ENCODE results near the gene AWAT2. TPM values are rescaled to one million over a fixed set of nuclear protein-coding genes. Genes with fewer than 3 reads are reported as not detected.
"Not testable (repeated sequence)": the region's sequence is repeated elsewhere in the genome, so short reads cannot be mapped to it uniquely, and the experiment has no call there.

AWAT2 gene
- total RNA-seq, 1 donor: not detected

GRCh38 chrX:70029863-70030262 is 19.9 kb downstream of the AWAT2 start:
- Histone ChIP-seq H3K27me3 (ENCODE audit: insufficient read depth, low read length) (no peaks in the 10 kb centered on the region), H3K4me3 (ENCODE audit: low read length) (no peak overlapping the region), H3K9me3 (ENCODE audit: low read depth, low read length) (no peaks in the 10 kb centered on the region), H3K4me1 (ENCODE audit: insufficient read depth, low read length) (no peaks in the 10 kb centered on the region)

- H3K4me1 ChIP-seq (ENCODE audit: insufficient read depth, low read length): no peaks in the 10 kb centered on the region
- H3K4me3 ChIP-seq (ENCODE audit: low read length): no peak overlapping the region
- no peaks in the 10 kb centered on the region for H3K27me3 ChIP-seq (ENCODE audit: insufficient read depth, low read length)
- no peaks in the 10 kb centered on the region for H3K9me3 ChIP-seq (ENCODE audit: low read depth, low read length)
Observed at GRCh38 chrX:70026851-70027200, 22.9 kb downstream of the AWAT2 start.

- Histone ChIP-seq H3K4me3 (ENCODE audit: low read length) (no peak overlapping the region), H3K9me3 (ENCODE audit: low read depth, low read length) (no peaks in the 10 kb centered on the region), H3K27me3 (ENCODE audit: insufficient read depth, low read length) (no peaks in the 10 kb centered on the region), H3K4me1 (ENCODE audit: insufficient read depth, low read length) (no peaks in the 10 kb centered on the region)
Observed at GRCh38 chrX:70026112-70026850, 23.5 kb downstream of the AWAT2 start.

- no peaks in the 10 kb centered on the region for H3K9me3 ChIP-seq (ENCODE audit: low read depth, low read length)
- H3K27me3 ChIP-seq (ENCODE audit: insufficient read depth, low read length): no peaks in the 10 kb centered on the region
- H3K4me3 ChIP-seq (ENCODE audit: low read length): no peak overlapping the region
- no peaks in the 10 kb centered on the region for H3K4me1 ChIP-seq (ENCODE audit: insufficient read depth, low read length)
Observed at GRCh38 chrX:70025464-70025863, 24.3 kb downstream of the AWAT2 start.

DNA sequence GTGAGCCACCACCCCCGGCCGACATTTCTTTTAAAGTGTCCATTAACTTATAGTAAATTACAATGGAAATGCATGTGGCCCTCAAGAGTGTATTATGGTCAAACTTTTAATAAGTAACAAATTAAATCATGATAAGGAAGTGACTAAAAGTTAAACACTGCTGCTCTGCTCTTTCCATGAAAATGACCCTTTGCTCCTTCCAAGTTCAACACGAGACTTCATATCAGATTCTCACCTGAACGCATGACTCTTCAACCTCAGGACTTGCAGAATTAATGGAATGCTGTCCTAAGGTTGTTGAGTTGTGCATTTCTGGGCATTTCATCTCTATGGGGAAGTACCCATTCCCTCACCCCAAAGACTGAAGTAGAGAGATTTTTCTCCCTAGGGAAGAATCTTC is 27.1 kb downstream of the AWAT2 start:
- H3K4me3 ChIP-seq (ENCODE audit: low read length): no peak overlapping the region
- H3K4me1 ChIP-seq (ENCODE audit: insufficient read depth, low read length): no peaks in the 10 kb centered on the region
- no peaks in the 10 kb centered on the region for H3K9me3 ChIP-seq (ENCODE audit: low read depth, low read length)

GRCh38 chrX:70016513-70016912 is 33.2 kb downstream of the AWAT2 start:
- H3K4me3 ChIP-seq (ENCODE audit: low read length): no peak overlapping the region
- no peaks in the 10 kb centered on the region for H3K27me3 ChIP-seq (ENCODE audit: insufficient read depth, low read length)
- no peaks in the 10 kb centered on the region for H3K4me1 ChIP-seq (ENCODE audit: insufficient read depth, low read length)
- no peaks in the 10 kb centered on the region for H3K9me3 ChIP-seq (ENCODE audit: low read depth, low read length)

More for the DNA sequence above, 27.1 kb downstream of the AWAT2 start:
- H3K27me3 ChIP-seq (ENCODE audit: insufficient read depth, low read length): no peaks in the 10 kb centered on the region

DNA sequence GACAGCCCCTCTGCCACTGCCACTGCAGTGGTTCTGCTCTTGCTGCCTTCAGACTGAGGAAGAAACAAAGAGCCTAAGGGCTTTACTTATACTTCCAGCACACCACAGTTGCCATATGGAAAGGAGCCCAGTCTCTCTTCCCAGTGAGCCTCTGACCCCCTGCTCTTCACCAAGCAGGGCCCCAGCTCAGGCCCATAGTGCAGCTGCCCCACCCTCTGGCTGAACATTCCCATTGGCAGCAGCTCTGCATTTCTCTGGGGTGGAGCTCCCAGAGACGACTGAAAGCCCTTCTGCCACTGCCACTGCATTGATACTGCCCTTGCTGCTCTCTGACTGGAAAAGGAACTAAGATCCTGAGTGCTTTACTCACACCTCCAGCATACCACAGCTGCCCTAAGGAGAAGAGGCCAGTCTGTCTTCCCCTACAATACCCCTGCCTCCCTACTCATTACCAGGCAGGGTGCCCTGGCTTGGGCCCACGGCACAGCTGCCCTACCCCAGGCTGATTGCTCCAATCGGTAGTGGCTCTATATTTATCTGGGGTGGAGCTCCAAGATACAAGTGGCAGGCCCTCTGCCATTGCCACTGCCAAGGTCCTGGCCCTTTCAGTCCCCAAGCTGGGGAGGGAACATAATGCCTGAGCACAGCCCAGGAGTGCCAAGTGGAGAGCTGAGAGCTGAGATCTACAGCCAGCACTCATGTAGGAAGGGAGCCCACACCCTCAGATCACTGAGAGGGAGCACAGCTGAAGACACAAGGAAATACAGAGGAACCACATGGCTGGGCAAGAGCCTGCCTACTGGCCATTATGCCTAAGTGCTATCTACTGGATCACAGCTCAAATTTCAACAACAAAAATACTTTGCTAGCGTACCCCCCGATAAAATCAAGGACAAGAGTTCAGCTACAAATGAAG is 36.0 kb downstream of the AWAT2 start:
- H3K9me3 ChIP-seq (ENCODE audit: low read depth, low read length): no peaks in the 10 kb centered on the region
- H3K4me1 ChIP-seq (ENCODE audit: insufficient read depth, low read length): no peaks in the 10 kb centered on the region
- no peaks in the 10 kb centered on the region for H3K27me3 ChIP-seq (ENCODE audit: insufficient read depth, low read length)
- no peak overlapping the region for H3K4me3 ChIP-seq (ENCODE audit: low read length)

DNA sequence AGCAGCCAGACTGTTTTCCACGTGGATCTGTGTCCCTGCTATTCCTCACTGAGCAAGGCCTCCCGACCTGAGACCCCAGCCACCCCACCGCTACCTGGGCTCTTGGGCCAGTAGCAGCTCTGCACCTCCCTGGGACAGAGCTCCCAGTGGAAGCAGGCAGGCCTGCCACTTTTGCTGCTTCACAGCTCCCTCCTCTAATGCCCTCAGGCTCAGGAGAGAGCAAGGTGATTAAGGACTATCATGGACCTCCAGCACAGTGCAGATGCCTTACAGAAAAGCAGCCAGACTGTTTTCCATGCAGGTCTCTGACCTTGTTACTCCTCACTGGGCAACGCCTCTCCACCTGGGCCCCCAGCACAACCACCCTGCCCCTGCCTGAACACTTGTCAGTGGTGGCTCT is 37.0 kb downstream of the AWAT2 start:
- Histone ChIP-seq H3K4me1 (ENCODE audit: insufficient read depth, low read length) (no peaks in the 10 kb centered on the region), H3K9me3 (ENCODE audit: low read depth, low read length) (no peaks in the 10 kb centered on the region), H3K4me3 (ENCODE audit: low read length) (no peak overlapping the region), H3K27me3 (ENCODE audit: insufficient read depth, low read length) (no peaks in the 10 kb centered on the region)

GRCh38 chrX:70009970-70010369 is 39.8 kb downstream of the AWAT2 start:
- H3K27me3 ChIP-seq (ENCODE audit: insufficient read depth, low read length): no peaks in the 10 kb centered on the region
- no peaks in the 10 kb centered on the region for H3K4me1 ChIP-seq (ENCODE audit: insufficient read depth, low read length)
- H3K4me3 ChIP-seq (ENCODE audit: low read length): no peak overlapping the region
- H3K9me3 ChIP-seq (ENCODE audit: low read depth, low read length): no peaks in the 10 kb centered on the region

DNA sequence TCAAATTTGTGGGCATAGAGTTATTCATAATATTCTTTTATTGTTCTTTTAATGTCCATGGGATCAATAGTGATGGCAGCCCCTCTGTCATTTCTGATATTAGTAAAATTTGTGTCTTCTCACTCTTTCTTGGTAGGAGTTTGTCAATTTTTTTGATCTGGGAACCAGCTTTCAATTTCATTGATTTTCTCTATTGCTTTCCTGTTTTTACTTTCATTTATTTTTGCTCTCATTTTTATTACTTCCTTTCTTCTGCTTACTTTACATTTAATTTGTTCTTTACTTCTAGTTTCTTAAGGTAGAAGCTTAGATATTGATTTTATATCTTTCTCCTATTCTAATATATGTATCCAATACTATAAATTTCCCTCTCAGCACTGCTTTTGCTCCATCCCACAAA is 40.7 kb downstream of the AWAT2 start:
- no peaks in the 10 kb centered on the region for H3K27me3 ChIP-seq (ENCODE audit: insufficient read depth, low read length)
- H3K9me3 ChIP-seq (ENCODE audit: low read depth, low read length): no peaks in the 10 kb centered on the region
- H3K4me3 ChIP-seq (ENCODE audit: low read length): no peak overlapping the region
- H3K4me1 ChIP-seq (ENCODE audit: insufficient read depth, low read length): no peaks in the 10 kb centered on the region

DNA sequence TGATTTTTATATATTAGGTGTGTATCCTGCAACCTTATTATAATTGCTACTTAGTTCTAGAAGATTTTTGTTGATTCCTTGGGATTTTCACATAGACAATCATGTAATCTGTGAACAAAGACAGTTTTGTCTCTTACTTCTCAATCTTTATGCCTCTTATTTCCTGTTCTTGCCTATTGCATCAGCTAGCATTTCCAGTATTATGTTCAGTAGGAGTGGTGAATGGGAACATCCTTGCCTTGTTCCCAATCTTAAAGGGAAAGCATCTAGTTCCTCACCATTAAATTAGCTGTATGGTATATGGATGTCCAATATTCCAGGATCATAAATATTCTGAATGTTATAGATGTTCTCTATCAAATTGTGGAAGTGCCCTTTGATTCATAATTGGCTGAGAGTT is 41.8 kb downstream of the AWAT2 start:
- Histone ChIP-seq H3K4me3 (ENCODE audit: low read length) (no peak overlapping the region), H3K4me1 (ENCODE audit: insufficient read depth, low read length) (no peaks in the 10 kb centered on the region), H3K27me3 (ENCODE audit: insufficient read depth, low read length) (no peaks in the 10 kb centered on the region), H3K9me3 (ENCODE audit: low read depth, low read length) (no peaks in the 10 kb centered on the region)

- Histone ChIP-seq H3K4me1 (ENCODE audit: insufficient read depth, low read length) (no peaks in the 10 kb centered on the region), H3K9me3 (ENCODE audit: low read depth, low read length) (no peaks in the 10 kb centered on the region), H3K27me3 (ENCODE audit: insufficient read depth, low read length) (no peaks in the 10 kb centered on the region), H3K4me3 (ENCODE audit: low read length) (no peak overlapping the region)
Observed at GRCh38 chrX:70001708-70002341, 47.9 kb downstream of the AWAT2 start.

GRCh38 chrX:70001269-70001668 is 48.5 kb downstream of the AWAT2 start:
- H3K4me1 ChIP-seq (ENCODE audit: insufficient read depth, low read length): no peaks in the 10 kb centered on the region
- H3K4me3 ChIP-seq (ENCODE audit: low read length): no peak overlapping the region
- no peaks in the 10 kb centered on the region for H3K9me3 ChIP-seq (ENCODE audit: low read depth, low read length)
- H3K27me3 ChIP-seq (ENCODE audit: insufficient read depth, low read length): no peaks in the 10 kb centered on the region

- H3K4me3 ChIP-seq (ENCODE audit: low read length); H3K9me3 ChIP-seq (ENCODE audit: low read depth, low read length); H3K27me3 ChIP-seq (ENCODE audit: insufficient read depth, low read length); H3K4me1 ChIP-seq (ENCODE audit: insufficient read depth, low read length): not testable (repeated sequence)
Observed at GRCh38 chrX:69998299-69998698, 51.4 kb downstream of the AWAT2 start.

DNA sequence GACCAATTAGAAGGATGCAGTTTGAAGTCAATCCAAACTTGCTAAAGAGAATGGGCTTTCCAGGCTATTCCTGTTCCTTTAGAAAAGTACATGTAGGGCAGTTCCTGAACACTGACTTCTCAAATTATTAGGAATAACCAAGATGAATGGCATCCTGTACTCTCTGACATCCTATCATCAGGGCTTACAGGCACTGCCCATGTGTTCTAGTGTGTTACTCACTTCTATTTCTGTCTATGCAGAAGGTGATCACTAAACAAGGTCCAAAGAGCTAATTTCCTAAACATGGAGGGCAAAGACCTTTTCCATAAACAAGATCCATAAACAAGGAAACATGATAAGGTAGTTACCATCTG is 53.6 kb downstream of the AWAT2 start:
- Histone ChIP-seq H3K4me3 (ENCODE audit: low read length) (no peak overlapping the region), H3K27me3 (ENCODE audit: insufficient read depth, low read length) (no peaks in the 10 kb centered on the region), H3K4me1 (ENCODE audit: insufficient read depth, low read length) (no peaks in the 10 kb centered on the region), H3K9me3 (ENCODE audit: low read depth, low read length) (no peaks in the 10 kb centered on the region)

Data from mononuclear cell (primary cell).